OCI-LY7 (cell line): Measurements from ENCODE around the gene TCFL5.

Experiments
- CTCF ChIP-seq: fragments of 200-600 bp; sonication (generic); conservative IDR thresholded peaks from 2 replicates; pipeline ENCODE4 v1.5.1; 2014; ENCODE audit warnings: mild to moderate bottlenecking, antibody characterized with exemption, low read length, moderate library complexity, mixed read lengths
- EZH2phosphoT487 ChIP-seq: fragments of 200-600 bp; sonication (generic); IDR thresholded peaks from 2 replicates; pipeline ENCODE4 v1.6.1; 2018; ENCODE audit warnings: low read depth, borderline replicate concordance, mild to moderate bottlenecking, mixed run types, antibody characterized with exemption, low read length, moderate library complexity, mixed read lengths

DNA sequence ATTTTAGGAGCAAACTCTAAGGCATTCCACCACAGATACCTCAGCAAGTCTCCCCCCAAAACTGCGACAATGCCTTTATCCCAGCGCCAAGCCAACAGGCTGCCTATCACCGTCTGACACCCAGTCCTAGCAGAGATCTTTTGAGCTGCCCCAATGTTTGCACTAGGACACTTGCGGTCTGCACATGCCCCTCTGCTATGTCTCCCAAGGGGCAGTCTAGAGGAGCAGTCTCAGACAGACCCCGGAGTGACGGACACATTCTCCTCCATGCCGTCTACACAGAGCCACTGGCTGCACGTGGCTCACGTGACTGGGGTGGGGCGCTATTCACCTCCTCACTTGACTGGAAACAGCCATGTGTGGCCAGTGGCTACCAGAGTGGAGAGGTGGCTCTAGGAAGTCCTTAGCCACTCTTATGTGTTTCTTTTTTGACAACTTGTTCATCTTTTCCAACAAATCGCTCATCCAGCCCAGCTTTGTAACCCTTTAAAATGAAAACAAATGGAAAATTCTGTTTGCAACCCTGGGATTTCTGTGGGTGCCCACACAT is 48.7 kb upstream of the TCFL5 start:
- TF ChIP-seq EZH2phosphoT487 (no peak), CTCF (no peak)
